ENCODE results near the gene BMP6.

Gene BMP6

DNA sequence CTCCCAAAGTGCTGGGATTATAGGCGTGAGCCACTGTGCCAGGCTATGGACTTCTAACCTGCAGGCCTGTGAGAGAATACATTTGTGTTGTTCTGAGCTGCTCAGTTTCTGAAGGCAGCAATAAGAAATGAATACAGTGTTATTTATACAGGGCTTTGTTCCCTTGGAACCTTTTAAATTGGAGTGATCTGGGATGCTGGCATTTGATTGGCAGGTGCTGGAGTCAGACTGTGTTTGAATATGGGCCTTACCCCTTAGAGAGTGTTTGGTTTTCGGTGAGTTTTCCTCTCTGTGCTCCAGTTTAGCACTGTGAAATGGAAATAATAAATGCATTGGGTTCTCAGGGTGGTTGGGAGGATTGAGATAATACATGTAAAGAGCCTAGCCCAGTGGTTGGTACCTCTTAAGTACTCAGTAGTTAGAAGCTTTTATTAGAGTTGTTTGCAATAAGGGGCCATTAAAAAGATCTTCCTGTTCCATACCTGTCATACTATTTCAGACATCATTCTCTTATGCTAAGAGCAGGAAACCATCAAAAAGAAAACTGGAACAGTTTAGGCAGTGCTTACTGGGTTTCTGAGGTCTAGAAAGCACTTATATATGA lies 22.1 kb downstream of the BMP6 start:
- DNase-seq (ENCODE audit: low read depth), result no peak

DNA sequence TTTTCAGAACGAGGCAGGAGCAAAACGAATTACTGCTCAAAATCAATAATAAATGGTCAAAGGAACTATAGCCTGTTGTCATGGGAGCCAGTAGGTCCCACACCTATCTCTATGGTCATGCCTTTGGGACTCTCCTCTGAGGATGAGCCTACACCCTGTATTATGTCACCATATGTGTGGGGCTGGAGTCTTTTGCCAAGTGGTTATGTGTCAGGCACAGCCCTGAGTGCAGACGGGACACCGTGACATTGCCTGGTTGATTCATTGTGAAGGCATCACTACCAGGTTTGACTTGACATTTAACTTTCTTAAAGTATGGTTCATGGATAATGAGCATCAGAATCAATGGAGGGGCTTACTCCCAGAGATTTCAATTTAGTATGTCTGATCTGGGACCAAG lies 23.6 kb downstream of the BMP6 start:
- DNase-seq (ENCODE audit: low read depth), result no peak

DNA sequence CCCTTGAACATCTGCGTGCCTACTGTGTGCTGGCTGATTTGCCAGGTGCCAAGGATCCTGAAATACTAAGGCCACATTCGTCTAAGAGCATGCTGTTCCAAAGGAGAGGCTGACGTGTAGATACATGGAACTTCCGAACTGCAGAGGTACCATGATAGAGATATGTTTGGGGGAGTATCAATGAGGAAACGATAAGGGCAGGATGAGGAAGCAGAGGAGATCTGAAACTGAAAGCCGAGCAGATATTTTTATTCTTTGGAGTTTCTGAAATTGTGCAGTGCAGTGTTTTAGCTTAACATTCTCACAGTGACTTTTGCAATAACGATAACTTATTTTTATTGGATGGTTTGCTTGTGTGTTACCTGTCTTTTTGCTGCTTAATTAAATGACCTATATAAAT lies 24.3 kb downstream of the BMP6 start:
- DNase-seq (ENCODE audit: low read depth), result no peak

DNA sequence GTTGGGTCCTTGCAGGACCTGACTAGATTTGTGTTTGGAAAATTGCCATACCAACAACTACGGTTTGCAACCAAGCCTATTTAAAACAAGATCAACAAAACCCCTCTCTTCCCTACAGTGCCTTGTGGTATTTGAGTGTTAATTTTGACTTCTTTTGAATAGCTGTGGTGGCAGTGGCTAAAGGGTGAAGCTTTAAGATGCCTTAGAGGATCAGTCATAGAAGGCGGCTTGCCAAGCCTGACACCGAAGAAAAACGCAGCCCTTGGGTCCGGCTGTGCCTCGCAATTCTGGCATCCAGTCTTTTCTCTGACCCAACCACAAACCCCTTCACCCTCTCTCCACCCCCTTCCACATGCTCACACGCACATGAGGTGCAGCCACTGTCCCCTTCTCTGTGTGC lies 32.6 kb downstream of the BMP6 start:
- DNase-seq (ENCODE audit: low read depth), result no peak

DNA sequence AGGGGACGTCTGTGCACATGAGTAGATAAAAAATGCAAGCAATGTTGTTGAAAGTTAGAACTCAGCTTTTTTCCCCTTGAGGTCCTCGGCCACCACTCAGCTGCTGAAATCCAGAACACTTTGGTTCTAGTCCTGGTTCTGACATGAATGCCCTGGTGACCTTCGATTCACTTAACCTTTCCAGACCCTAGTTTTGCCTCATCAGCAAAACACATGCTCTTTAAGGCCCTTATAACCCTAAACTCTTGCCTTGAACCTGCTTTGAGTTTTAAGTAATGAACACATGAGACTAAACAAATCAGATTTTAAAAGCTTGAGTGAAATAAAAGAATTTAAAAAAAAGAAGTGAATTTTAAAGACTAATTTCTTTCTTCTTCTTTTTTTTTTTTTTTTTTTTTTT lies 33.4 kb downstream of the BMP6 start:
- no peak for DNase-seq (ENCODE audit: low read depth)

DNA sequence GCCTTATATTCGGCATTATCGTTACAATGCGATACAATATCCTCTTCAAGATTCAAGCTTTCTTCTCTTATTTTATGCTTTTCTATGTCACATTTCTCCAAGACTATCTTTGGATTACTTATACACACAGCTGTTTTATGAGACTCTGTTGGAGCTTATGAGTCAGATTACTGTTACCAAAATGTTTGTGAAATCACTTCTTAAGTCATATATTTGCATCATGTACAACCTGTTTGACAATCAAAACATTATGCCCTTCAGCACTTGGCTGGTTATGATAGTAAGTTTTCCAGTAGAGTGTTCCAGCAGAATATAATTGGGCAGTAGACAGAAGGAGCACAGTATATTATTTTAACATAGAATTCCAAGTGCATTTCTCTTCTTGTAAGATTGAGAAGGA lies 35.2 kb downstream of the BMP6 start:
- DNase-seq (ENCODE audit: low read depth), result no peak

DNA sequence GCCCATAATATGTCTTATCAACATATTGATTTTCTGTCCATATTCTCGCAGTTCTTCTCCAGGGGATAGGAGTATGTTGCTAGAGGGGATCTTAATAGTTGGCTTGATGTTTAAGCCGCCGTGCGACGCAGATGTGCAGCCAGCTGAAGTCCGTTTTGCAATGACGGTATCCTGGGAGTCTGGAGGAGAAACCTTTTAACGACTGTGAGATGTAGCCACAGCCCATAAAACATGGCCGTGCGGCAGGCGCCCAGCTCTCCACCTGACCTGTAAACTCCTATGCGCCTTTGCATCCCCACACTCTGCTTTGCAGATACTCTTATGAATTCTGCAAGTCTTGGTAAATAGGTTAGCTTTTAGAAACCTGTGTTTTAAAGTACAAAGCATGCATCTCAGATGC lies 36.9 kb downstream of the BMP6 start:
- DNase-seq (ENCODE audit: low read depth), result no peak

DNA sequence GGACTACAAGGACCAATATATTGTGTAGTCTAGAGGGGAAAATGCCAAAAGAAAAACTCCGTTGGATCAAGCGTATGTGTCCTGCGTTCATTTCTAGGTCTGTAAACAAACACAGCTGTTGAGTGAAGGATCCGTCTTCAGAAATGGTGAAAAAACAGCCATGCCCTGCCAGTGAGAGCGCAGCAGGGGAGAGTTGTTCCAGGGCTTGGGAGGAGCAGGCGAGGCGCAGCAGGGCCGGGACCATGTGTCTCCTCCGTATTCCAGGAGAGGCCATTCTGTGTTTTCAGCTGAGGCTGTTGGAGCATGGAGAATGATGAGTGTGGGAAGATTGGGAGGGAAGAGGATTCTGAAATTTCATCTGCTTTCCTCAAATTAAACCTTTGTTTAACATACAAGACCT lies 38.0 kb downstream of the BMP6 start:
- DNase-seq (ENCODE audit: low read depth), result no peak

DNA sequence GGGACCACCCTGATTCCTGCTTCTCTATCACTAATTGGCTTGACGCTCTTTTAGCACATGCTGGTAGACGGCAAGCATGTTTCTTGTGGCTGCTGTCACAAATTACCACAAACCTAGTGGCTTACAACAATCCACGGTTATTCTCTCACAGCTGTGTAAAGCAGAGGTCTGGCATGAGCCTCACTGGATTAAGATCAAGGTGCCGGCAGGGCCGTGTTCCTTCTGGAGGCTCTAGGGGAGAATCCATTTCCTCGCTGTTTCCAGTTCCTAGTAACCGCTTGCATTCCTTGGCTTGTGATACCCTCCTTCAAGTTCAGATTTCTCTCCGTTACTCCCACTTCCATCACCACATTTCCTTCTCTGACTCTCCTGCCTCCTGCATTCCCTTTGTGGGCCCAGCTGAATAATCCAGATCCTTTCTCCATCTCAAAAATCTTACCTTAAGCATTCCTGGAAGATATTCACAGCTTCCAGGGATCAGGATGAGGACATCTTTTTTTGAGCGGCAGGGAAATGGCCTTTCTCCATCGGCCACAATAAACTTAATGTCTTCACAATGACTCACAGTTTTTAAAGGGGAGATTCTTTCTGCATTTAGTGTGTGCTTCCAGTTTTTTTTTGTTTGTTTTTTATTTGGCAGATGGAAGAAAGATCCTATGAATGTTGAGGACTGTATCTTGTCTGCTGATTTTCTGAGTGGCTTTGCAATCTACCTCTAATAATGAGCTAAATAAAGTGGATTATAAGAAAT lies 39.9 kb downstream of the BMP6 start:
- DNase-seq (ENCODE audit: low read depth), result no peak

DNA sequence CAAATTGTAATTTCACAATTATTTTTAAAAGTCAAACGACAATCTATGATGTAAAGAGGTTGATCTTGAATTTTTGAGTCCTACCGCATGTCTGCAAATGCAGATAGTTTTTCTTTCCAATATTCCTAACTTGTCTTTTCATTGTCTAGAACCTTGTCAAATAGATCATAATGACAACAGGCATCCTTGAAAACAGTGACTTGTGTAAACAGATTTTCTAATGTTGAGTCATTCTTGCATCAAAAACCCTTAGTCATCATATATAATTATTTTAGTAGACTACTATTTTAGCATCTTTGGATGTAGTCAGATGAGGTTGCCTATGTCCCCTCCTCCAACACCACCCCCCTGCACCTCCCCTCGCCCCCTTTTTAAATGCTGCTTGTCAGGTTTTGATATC lies 43.8 kb downstream of the BMP6 start:
- no peak for DNase-seq (ENCODE audit: low read depth)

DNA sequence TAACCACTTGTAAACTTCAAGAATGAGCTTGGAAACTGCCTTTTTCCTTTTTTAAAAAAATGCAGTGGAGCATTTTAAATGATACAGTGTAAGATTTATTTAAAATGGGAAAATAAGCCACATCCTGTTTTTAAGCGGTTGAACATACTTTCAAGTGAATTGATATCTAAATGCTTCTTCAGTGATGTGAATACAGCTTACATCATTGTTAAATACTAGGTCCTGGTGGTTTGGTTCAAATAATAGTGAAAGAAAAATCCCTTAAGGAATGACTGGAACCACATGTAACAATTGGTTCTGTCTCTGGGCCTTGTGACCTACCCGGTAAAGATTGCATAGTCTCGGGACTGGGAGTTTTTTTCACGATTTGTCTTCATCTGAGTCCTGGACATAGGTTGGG lies 44.2 kb downstream of the BMP6 start:
- no peak for DNase-seq (ENCODE audit: low read depth)

DNA sequence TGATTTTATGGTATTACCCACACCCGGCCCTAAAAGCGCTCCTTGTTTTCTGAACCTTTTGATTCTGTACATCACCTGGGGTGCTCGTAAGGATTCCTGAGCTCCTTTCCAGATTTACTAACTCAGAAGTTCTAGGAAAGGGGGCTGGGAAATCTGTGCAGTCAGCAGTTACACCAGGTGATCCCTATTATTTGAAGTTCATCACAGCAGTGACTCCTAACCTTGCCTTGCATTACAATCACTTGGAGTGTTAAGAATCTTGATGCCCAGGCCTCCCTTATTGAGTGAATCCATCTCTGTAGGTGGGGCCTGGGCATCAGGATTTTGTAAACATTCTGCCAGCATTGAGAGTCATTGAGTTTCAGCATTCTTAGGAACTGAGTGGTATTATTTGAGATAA lies 44.7 kb downstream of the BMP6 start:
- DNase-seq (ENCODE audit: low read depth), result no peak

DNA sequence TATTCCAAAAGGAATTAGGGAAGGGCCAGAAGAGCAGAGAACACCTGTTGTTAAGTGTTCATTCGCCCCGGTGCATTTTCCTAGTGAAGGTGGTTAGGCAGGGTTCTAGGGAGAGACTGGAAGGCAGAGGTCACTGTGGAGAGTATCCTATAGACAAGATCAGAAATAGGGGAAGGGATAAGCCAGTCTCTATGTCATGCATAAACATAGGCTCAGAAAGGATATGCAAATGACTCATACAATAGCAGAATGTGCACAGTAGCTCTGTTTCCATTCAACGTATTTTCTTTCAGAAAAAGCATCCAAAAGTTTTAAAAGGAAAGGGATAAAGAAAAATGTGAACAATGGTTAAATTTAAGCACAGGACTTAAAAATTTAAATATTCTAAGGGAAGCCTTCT lies 47.4 kb downstream of the BMP6 start:
- no peak for DNase-seq (ENCODE audit: low read depth)

DNA sequence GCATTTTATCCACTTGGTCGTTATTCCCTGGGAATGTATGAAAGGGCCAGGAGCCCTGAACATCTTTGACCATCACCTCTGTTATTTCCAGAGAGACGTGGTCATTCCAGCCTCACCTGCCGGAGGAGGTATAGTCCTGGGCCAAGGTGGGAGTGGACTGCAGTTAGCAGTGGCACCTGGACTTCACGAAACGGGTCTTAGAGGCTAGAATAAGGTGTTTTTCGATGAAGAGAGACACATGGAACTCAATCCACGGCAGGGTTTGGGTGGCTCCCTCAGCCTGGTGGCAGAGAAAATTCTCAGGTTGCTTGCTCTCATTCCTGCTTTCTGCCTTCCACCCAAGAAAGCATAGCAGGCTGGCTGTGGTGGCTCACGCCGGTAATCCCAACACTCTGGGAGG lies 48.0 kb downstream of the BMP6 start:
- no peak for DNase-seq (ENCODE audit: low read depth)

DNA sequence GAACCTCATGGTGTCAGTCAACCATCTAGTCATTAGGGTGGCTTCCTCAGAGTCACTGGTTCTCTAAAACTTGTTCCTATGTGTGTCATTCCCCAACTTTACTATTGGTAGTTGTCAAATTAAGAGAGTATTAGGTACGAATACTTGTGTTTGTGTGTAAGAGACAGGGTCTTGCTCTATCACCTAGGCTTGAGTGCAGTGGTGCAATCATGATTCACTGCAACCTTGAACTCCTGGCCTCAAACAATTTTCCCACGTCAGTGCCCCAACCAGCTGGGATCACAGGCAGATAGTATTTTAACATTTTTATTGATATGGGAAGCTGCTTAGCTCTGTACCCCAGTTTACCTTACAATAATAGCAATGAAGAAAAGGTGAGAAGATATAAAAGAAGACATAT lies 50.6 kb downstream of the BMP6 start:
- no peak for DNase-seq (ENCODE audit: low read depth)

DNA sequence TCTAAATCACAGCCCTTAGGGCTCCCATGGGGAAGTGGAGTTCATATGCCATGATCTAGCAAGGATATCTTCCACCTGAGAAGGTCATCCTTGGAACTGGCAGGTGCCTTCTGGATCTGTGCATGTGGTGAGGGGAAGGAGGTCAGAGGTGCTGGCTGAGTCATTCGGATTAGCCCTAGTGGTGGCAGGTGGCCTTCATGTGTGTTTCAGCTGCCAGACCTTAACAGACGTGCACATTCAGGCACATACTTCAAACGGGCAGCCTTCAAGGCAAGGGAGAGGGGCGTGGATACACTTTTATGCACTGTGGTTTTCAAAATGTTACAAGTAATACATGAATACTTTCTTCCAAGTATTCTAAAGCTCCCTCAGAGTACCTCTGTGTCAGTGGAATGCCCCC lies 51.2 kb downstream of the BMP6 start:
- no peak for DNase-seq (ENCODE audit: low read depth)

DNA sequence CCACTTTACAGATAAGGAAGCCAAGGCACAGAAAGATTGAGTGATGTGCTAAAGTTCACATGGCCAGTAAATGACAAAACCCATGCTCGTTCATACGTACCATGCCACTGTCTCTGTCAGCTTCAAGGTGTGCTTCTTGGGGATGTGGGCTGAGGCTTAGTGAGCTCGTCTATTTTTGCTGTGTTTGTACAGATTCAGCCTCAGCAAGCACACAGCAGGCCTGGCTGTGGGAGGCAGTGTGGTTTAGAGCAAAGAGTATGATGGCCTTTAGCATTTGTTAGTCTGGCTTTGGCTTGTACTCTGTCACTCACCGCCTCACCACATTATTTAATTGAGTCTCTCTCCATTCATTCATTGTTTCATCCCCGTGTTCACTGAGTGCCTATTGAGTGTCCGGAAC lies 55.3 kb downstream of the BMP6 start:
- DNase-seq (ENCODE audit: low read depth), result no peak

DNA sequence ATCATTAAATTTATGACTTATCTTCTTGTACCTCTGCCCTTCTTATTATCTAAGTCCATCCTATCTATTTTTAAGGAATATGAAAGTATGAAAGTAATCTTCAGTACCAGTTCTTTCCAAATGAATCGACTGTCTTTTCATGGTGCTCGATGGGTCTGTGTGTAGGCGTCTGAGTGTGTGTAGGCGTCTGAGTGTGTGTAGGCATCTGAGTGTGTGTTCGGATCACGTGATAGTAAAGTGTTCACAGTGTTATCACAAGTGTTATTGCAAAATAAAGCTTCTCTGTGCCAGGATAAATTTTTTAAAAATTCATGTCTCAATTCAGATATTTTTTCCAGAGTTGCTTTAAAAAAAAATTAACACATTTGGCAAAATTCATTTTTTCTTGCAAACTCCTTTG lies 58.3 kb downstream of the BMP6 start:
- DNase-seq (ENCODE audit: low read depth), result no peak

DNA sequence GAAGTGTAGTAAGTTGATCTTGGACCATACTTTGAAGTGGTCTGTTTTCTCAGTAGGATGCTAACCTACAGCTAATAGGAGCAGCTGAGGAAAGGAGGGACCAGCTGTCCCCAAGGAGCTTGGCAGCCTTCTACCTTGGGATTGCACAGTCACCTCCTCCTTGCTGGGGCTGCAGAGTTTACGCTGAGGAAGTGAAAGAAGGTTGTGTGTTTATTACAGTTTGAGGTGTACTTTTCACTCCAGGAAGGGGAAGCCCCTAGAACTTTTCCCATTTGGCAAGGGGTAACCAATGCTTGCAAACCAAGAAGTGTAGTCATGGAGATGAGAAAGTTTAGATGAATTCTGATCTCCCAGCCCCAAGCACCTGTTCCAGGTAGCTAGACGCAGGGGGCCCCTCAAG lies 58.8 kb downstream of the BMP6 start:
- DNase-seq (ENCODE audit: low read depth), result no peak

DNA sequence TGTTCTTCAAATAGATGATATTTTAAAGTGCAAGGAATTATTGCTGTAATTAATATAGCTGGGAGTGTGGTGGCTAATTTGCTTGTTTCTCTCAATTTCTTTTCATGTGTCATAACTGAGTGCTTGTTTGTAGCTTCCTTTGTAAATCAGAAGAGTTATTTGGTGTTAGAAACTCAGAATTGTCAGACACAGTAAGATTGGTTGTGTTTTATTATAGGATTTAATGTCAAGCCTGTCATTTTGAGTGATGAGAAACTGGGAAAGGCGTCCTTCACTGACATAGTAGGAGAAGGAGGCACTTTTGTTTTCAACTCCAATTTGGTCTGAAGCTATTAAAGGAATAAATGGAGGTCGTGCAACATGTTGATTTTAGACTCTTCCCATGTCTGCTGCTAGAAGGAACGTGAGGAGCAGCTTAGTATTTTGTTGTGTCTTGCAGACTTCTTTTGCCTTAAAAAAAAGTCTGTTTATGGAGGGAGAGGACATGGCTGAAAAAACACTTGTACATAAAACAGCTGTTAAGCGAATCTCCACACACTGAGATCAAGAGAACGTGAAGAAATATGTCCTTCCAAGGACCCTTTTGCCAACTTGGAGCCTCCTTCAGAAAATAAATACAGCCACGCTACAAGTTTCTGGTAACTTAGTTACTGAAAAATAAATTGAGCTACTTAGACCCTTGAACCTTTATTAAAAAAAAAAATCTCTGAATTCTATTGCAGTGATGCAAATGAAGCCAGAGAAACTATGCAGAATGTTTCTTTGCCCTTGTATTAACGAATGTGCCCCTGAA lies 59.5 kb downstream of the BMP6 start:
- DNase-seq (ENCODE audit: low read depth), result no peak

DNA sequence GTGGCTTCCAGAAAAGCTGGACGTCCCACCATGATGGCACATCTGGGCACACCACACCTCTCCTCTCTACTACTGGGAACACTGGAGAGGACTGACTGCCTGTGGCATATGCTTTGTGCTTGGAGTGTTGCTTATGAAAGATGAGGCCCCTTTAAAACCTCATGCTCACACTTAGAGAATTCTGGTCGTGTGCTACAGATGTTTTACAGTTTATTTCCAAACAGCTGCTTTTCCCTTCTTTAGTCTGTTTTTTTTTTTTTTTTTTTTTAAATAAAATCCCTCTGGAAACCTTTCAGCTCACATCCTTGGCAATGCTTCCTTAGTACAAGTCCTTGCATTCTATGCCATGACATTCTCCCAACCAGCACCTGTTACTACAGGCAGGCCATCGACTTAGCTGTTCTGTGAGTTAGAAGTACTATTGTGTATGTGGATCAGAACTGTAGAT lies 60.3 kb downstream of the BMP6 start:
- DNase-seq (ENCODE audit: low read depth), result no peak

DNA sequence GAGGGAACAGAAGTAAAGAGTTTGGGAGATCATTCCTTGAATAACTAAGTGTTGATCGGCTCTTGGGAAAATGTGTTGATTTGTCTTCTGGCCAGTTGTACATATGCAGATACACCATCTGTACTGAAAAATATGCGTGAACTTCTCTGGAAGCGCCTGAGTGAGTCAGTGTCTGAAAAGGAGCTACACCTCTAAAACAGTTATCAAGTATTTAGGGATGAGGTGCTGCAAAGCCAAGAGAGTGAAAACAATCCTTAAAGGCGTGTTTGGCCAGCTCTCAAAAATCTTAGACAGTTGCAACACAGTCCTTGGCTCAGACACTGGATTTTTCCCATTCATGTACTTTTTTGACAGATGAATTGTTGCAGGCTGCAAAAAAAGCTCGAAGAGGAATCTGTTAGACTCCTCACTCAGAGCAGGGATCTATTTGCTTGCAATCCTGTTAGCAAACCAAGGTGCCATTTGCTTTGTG lies 61.3 kb downstream of the BMP6 start:
- no peak for DNase-seq (ENCODE audit: low read depth)

DNA sequence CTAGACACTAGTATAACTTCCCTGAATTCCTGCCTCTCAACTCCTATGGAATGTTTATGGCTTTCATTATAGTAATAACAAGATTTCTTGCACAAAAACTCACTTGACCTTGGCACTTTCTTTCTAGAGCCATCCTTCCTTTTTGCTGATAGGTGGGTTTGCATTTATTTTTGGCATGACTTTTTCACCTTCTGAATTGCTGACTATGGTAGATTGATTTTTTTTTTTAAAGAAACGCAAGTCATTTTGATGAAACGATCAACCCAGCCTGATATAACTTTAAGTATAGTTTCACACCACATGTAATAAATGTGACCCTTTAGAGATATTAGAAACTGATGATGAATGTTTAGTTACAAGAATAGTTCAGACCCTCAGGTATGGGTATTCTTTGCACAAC lies 61.8 kb downstream of the BMP6 start:
- no peak for DNase-seq (ENCODE audit: low read depth)

Measured in activated T-cell treated with anti-CD3 and anti-CD28 coated beads for 1 hour (primary cell).